BE2C (cell line): ENCODE measurements around the gene BTBD19.
A peak's percentile ranks its signal among the peaks of the same experiment; 100 is the strongest.

Experiments
- DNase-seq: peaks from one replicate; pipeline ENCODE4 v3.0.0-alpha.2; 2020
- H3K27me3 ChIP-seq: fragments of 250-450 bp; sonication (Bioruptor Pico); 2 replicates; pipeline ENCODE4 v1.5.1; 2020; ENCODE audit warnings: mild to moderate bottlenecking
- H3K36me3 ChIP-seq: fragments of 250-450 bp; sonication (Bioruptor Pico); 2 replicates; pipeline ENCODE4 v1.5.1; 2020; ENCODE audit warnings: mild to moderate bottlenecking
- H3K4me1 ChIP-seq: fragments of 250-450 bp; sonication (Bioruptor Pico); 2 replicates; pipeline ENCODE4 v1.5.1; 2020
- H3K4me3 ChIP-seq: 2 replicates; pipeline ENCODE4 v1.5.1; 2011; ENCODE audit warnings: low read depth, low read length
- H3K9me3 ChIP-seq: fragments of 250-450 bp; sonication (Bioruptor Pico); 2 replicates; pipeline ENCODE4 v1.5.1; 2020
- CTCF ChIP-seq: IDR thresholded peaks from 2 replicates; pipeline ENCODE4 v1.5.1; 2012; ENCODE audit warnings: mild to moderate bottlenecking, low read depth, low read length

The BTBD19 gene

GRCh38 chr1:44776730-44777068 lies 31.6 kb upstream of the BTBD19 start:
- H3K36me3 ChIP-seq, result peaks cover 46% of the 10 kb centered on the region
- no peaks in the 10 kb centered on the region for H3K4me1 ChIP-seq
- DNase-seq, result no peak
- H3K27me3 ChIP-seq, result no peaks in the 10 kb centered on the region
- peak overlapping the region; percentile 89 for H3K4me3 ChIP-seq
- TF ChIP-seq CTCF, result no peak
- H3K9me3 ChIP-seq, result no peaks in the 10 kb centered on the region

GRCh38 chr1:44777547-44777946 lies 30.8 kb upstream of the BTBD19 start:
- TF ChIP-seq CTCF, result no peak
- Histone ChIP-seq H3K9me3 (no peaks in the 10 kb centered on the region), H3K4me3 (peak overlapping the region; percentile 89), H3K4me1 (no peaks in the 10 kb centered on the region), H3K36me3 (peaks cover 46% of the 10 kb centered on the region), H3K27me3 (no peaks in the 10 kb centered on the region)
- DNase-seq, result no peak

- Histone ChIP-seq H3K9me3 (no peaks in the 10 kb centered on the region), H3K36me3 (peaks cover 46% of the 10 kb centered on the region), H3K27me3 (no peaks in the 10 kb centered on the region), H3K4me1 (no peaks in the 10 kb centered on the region), H3K4me3 (peak overlapping the region; percentile 89)
- no peak for TF ChIP-seq CTCF
- no peak for DNase-seq
These were observed 30.2 kb upstream of the BTBD19 start for GRCh38 chr1:44777969-44778635.

GRCh38 chr1:44778705-44779576 lies 29.4 kb upstream of the BTBD19 start:
- H3K36me3 ChIP-seq, result peaks cover 46% of the 10 kb centered on the region
- TF ChIP-seq CTCF, result no peak
- no peaks in the 10 kb centered on the region for H3K27me3 ChIP-seq
- DNase-seq, result no peak
- H3K4me1 ChIP-seq, result no peaks in the 10 kb centered on the region
- no peak overlapping the region for H3K4me3 ChIP-seq
- no peaks in the 10 kb centered on the region for H3K9me3 ChIP-seq

GRCh38 chr1:44780583-44781121 lies 27.7 kb upstream of the BTBD19 start:
- Histone ChIP-seq H3K4me1 (no peaks in the 10 kb centered on the region), H3K4me3 (no peak overlapping the region), H3K27me3 (no peaks in the 10 kb centered on the region), H3K9me3 (no peaks in the 10 kb centered on the region), H3K36me3 (peaks cover 45% of the 10 kb centered on the region)
- no peak for TF ChIP-seq CTCF
- no peak for DNase-seq

- Histone ChIP-seq H3K4me3 (peak overlapping the region; percentile 33), H3K36me3 (peaks cover 15% of the 10 kb centered on the region), H3K4me1 (no peaks in the 10 kb centered on the region), H3K27me3 (no peaks in the 10 kb centered on the region), H3K9me3 (no peaks in the 10 kb centered on the region)
- TF ChIP-seq CTCF, result no peak
- no peak for DNase-seq
These were observed 24.6 kb upstream of the BTBD19 start for GRCh38 chr1:44783697-44784093.
